Stimulated activated CD8-positive, alpha-beta memory T cell treated with anti-CD3 and anti-CD28 coated beads, Interleukin-12 subunit alpha, Interleukin-12 subunit beta, amount 100 ng/mL, for 24 hours (primary cell): ENCODE results near the gene SPATA31A1.
"Not testable (repeated sequence)": the region's sequence is repeated elsewhere in the genome, so short reads cannot be mapped to it uniquely, and the experiment has no call there.

Experiments used
- DNase-seq: peaks from one replicate; pipeline ENCODE4 v3.0.0-alpha.2; 2020; ENCODE audit errors: extremely low read depth

Gene SPATA31A1

DNA sequence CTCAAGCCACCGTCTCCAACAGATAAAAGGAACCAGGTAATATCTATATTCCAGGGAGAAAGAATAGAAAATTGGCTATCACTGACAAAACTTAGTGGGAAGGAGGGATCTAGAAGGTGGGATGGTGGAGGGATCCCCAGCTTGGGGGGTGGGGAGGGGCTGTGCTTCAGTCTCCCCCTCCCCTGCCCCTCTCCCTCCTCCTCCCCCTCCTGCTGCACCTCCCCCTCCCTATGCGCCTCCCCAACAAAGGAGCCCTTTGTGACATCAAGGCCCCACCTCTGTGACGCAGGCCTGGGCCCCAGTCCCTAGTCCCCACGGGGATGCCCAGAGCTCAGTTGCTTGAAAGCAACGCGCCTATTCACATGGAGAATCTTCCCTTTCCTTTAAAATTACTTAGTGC is at the start of gene SPATA31A1:
SPATA31A1 (plus strand) TSS at position 301 of the 400 bp plus-strand sequence; CDS start at position 363, 62 bp downstream.
- not testable (repeated sequence) for DNase-seq

DNA sequence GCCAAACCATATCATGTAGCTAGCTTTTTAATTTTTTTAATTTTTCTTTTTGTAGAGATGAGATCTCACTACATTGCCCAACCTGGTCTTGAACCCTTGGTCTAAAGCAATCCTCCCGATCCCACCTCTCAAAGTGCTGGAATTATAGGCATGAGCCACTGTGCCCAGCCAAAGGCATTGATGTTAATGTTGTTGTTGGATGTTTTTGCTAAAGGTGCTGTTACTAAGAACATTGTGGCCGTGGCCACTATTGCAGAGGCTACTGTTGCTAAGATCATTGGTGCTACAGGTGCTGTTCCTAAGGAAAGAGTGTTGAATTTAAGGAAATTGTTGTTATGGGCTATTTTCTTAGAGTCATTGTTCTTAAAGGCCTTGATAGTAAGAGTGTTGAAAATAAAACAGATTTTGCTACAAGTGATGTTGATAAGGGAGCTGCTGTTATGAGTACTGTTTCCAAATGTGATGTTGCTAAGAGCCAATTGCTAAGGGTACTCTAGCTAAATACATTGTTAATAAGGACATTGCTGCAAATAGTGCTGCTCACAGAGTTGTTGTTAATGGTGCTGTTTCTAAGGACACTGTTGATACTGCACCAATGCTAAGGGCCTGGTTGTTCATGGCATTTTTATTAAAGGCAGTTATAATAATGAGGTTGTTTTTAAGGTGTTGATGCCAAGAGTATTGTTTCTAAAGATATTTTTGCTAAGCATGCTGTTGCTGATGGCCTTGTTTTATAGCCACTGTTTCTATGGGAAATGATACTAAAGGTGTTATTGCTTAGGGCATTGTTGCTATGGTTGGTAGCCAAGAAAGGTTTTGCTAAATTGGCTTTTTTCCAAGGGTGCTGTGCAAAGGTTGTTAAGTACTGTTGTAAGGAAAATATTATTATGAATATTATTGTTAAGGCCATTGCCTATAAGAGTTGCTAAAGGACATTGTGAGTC is 52.1 kb downstream of the SPATA31A1 start:
- DNase-seq = not testable (repeated sequence)

DNA sequence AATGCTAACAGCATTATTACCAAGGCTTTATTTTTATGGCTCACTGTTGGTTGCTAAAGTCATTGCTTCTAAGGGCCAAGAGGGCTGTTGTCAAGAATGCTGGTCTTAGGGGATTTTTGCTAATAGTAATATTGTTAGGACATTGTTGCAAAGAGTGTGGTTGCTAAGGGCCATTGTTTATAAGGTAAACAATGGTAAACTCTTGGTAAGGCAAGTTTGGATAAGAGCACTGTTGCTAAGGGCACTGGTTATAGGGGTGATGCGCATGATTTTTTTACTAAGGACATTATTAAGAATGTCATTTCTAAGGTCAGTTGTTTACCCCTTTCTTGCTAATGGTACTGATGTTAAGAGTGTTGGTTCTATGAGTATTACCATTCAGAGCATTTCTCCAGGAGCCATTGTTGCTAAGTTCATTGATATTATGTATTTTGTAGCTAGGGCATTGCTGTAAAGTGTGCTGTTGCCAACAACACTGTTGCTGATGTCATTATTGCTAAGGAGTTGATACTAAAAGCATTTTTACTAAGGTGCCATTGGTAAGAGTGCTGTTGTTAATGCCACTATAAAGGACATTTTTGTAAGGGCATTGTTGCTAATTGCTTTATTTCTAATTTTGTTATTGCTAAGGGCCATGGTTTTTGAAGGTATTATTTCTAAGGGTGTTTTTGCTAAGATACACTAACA is 55.9 kb downstream of the SPATA31A1 start:
- DNase-seq = not testable (repeated sequence)
